H1 (cell line): ENCODE data around the gene KSR2.

Source experiments
- BRCA1 ChIP-seq: IDR thresholded peaks from 2 replicates; pipeline ENCODE4 v1.6.1; 2012; ENCODE audit warnings: low read depth, low read length, improper control_type of control experiment
- CTCF ChIP-seq, 3 experiments: IDR thresholded peaks; 1 replicate in 2 of 3; 2 replicates in 1 of 3; pipeline versions ENCODE4 v1.5.1 to v1.6.1; 2011; ENCODE audit warnings: low read length in 3 of 3, mild to moderate bottlenecking in 3 of 3, inconsistent platforms in 2 of 3, low read depth in 1 of 3, moderate library complexity in 1 of 3; ENCODE audit not compliant: insufficient read depth in 1 of 3; ENCODE audit errors: control extremely low read depth in 1 of 3
- EP300 ChIP-seq, 2 experiments: IDR thresholded peaks; 1 replicate in 1 of 2; 2 replicates in 1 of 2; pipeline ENCODE4 v1.6.1; 2011 to 2012; ENCODE audit warnings: low read depth in 2 of 2, low read length in 2 of 2, mild to moderate bottlenecking in 2 of 2, borderline replicate concordance in 1 of 2, inconsistent platforms in 1 of 2, moderate library complexity in 1 of 2
- POLR2A ChIP-seq, 2 experiments: IDR thresholded peaks; 1 replicate in 1 of 2; 2 replicates in 1 of 2; pipeline ENCODE4 v1.6.1; 2011; ENCODE audit warnings: low read depth in 2 of 2, low read length in 2 of 2, mild to moderate bottlenecking in 2 of 2; ENCODE audit errors: control extremely low read depth in 1 of 2
- POLR2AphosphoS5 ChIP-seq: IDR thresholded peaks from 2 replicates; pipeline ENCODE4 v1.6.1; 2011; ENCODE audit warnings: low read depth, low read length
- TAF7 ChIP-seq: optimal IDR thresholded peaks from 2 replicates; pipeline ENCODE3; 2011; ENCODE audit warnings: low read depth, mild to moderate bottlenecking, inconsistent platforms, low read length, moderate library complexity, borderline replicate concordance

- TF ChIP-seq TAF7 (no peak), CTCF (IDR thresholded peaks at IDR 0.05; ENCODE audit: control extremely low read depth in 1 of 3, insufficient read depth in 1 of 3, low read depth in 1 of 3, low read length in 3 of 3) (no peak), POLR2AphosphoS5 (no peak), BRCA1 (no peak), EP300 (IDR thresholded peaks at IDR 0.05; ENCODE audit: borderline replicate concordance in 1 of 2, low read depth in 2 of 2, low read length in 2 of 2) (no peak), POLR2A (IDR thresholded peaks at IDR 0.05; ENCODE audit: control extremely low read depth in 1 of 2, low read depth in 2 of 2, low read length in 2 of 2) (no peak)
These were observed 460.3 kb downstream of the KSR2 start for GRCh38 chr12:117508468-117508867.
